Left hindlimb (tissue), 1 donor: ENCODE measurements around the gene TKT.
"Not testable (repeated sequence)": the region's sequence is repeated elsewhere in the genome, so short reads cannot be mapped to it uniquely, and the experiment has no call there.

Experiments used
- DNase-seq: peaks from one replicate; pipeline ENCODE4 v3.0.0-alpha.2; 2018

Gene TKT, protein sequence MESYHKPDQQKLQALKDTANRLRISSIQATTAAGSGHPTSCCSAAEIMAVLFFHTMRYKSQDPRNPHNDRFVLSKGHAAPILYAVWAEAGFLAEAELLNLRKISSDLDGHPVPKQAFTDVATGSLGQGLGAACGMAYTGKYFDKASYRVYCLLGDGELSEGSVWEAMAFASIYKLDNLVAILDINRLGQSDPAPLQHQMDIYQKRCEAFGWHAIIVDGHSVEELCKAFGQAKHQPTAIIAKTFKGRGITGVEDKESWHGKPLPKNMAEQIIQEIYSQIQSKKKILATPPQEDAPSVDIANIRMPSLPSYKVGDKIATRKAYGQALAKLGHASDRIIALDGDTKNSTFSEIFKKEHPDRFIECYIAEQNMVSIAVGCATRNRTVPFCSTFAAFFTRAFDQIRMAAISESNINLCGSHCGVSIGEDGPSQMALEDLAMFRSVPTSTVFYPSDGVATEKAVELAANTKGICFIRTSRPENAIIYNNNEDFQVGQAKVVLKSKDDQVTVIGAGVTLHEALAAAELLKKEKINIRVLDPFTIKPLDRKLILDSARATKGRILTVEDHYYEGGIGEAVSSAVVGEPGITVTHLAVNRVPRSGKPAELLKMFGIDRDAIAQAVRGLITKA

GRCh38 chr3:53255775-53256703 is at the start of gene TKT:
Gene TKT, minus strand, starts transcription at chr3:53256022. Its CDS starts 80 bp downstream, at chr3:53255942.
- DNase-seq = peak; percentile 88

DNA sequence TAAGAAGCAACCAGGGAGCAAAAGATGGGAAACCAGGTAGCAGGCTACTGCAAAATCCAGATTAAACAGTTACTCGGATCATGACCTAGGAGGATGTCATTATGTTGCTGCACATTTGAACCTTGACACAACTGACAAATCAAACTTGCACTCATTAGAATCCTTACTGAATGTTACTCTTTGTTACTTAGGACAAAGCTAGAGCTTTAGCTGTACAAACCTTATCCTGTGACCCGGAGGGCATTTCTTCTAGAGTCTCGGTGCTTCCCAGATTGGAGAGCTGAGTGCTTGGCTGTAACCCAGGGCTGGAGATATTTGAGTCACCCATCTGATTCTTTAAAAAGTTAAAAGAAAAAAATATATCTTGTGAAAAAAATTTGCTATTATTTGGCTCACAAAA is 48.1 kb upstream of the TKT start:
- DNase-seq = no peak

DNA sequence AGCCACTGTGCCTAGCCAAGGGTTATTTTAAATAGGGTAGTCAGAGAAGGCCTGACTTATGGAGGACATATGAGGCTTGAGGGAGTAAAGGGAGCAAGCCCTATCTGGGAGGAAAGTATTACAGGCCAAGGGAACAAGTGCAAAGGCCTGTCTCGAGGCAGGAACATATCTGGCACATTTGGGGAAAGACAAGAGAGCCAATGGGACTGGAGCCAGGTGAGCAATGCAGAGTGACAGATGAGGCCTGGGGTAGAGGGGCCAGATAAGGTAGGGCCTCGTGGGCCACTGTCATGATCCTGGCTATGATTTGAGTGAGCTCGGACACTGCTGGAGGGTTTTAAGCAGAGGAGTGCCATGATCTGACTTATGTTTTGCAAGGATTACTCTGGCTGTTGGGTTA is 47.7 kb upstream of the TKT start:
- DNase-seq = no peak

DNA sequence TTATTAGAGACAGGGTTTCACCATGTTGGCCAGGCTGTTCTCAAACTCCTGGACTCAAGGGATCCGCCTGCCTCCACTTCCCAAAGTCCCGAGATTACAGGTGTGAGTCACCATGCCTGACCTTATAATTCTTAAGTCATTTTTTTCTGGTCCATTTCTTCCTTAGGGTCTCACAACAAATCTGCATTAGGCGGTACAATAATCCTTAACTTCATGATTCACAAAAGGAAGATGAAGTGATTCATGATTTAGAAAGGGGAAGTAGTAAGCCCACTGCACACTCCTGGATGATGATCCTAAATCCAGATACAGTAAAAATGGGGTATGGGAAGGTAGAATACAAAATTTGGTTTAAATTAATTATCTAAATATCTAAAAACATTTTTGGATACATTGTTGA is 45.0 kb upstream of the TKT start:
- DNase-seq = no peak

GRCh38 chr3:53299611-53300023 is 43.8 kb upstream of the TKT start:
- not testable (repeated sequence) for DNase-seq

- DNase-seq = no peak
These were observed 39.6 kb upstream of the TKT start for GRCh38 chr3:53295410-53295809.

- DNase-seq = no peak
These were observed 38.0 kb upstream of the TKT start for GRCh38 chr3:53293867-53294266.

- no peak for DNase-seq
These were observed 32.4 kb upstream of the TKT start for GRCh38 chr3:53288214-53288613.

- no peak for DNase-seq
These were observed 31.4 kb upstream of the TKT start for GRCh38 chr3:53287131-53287629.

DNA sequence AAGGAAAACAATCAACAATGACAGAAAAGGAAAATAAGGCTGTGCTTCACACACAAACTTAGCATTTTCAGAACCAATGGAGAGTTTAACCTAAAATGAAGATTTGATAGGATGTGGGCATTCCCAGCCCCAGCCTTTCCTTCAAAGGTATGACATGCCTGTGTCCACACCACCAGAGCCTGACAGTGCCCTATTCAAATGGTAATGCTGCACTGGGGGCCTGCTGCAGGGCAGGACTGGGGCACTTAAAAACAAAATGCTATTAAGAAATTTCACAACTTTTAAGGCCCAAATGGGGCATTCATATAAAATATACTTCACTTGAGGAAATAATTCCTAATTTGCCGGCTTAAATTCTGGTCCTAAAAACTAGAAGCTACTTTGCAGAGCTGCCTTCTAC is 30.9 kb upstream of the TKT start:
- no peak for DNase-seq

DNA sequence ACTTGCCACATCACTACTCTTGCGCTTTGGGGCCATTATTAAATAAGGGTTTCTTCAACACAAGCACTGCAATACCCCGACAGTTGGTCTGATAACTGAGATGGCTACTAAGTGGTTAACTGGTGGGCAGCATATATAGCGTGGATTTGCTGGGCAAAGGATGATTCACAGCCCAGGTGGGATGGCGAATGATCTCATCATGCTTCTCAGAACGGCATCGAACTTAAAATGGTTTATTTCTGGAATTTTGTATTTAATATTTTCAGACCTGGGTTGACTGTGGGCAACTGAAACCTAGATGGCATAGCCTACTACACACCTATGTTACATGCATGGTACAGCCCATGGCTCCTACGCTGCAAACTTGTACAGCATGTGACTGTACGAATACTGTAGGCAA is 26.8 kb upstream of the TKT start:
- no peak for DNase-seq

DNA sequence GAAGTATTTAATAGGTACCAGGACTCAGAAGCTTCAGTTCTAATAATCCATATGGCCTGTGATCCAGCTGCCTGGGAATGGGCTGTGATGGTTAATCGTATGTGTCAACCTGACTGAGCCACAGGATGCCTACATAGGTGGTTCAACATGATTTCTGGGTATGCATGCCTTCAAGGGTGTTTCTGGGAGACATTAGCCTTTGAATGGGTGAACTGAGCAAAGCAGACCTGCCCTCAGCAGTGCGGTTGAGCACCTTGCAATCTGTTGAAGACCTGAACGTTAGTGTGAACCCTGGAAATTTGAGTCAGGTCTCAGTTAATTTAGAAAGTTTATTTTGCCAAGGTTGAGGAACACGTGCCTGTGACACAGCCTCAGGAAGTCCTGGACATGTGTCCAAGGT is 22.8 kb upstream of the TKT start:
- no peak for DNase-seq

DNA sequence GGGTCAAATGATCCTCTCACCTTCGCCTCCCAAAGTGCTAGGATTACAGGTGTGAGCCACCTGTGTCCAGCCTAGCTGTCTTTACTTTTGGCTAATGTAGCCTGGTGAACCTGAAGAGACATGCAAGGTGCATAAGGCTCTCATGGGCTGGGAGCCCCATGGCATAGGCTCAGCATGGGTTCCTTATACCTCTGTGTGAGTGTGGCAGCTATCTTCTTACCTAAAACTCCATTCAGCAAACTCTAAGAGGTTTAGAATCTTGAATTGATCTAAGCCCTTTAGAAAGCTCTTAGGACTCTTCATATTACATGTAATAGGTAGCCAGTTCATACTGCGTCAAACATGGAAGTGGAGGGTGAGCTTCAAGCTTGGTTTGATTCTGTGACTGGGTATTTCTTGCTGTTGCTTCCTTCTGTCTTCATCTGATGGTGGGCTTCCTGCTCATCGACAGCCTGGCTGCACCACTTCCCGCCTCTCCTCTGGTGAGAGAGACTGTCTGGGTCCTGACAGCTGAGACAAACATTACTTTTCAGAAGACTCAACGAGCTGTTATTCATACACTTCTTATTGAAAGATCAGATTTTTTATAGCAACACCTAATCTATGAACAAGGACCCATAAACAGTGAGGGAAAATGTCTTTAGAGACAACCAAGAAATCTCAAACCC is 19.2 kb upstream of the TKT start:
- DNase-seq = no peak

DNA sequence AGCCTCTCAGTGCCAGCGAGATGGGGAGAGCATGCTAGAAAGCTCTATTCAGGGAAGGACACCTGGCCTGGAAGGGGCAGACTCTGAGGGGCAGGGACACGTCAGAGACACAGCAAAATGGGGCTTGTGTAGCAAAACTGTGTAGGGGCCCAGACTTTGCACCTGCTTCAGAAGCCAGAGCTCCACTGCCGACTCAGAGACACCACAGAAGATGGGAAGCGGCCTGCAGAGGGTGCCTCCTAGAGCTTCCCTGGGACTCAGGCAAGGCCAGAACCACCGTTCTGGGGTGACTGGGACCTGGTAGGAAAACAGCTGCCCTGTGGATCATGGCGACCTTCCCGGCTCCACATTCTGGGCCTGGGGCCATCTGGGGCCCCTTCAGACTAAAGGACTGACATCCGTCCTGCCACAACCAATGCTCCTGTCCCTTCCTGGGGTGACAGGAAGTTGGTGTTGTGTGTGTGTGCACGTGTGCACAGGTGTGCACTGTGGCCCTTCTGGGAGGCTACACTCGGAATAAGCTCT is 17.4 kb upstream of the TKT start:
- no peak for DNase-seq

DNA sequence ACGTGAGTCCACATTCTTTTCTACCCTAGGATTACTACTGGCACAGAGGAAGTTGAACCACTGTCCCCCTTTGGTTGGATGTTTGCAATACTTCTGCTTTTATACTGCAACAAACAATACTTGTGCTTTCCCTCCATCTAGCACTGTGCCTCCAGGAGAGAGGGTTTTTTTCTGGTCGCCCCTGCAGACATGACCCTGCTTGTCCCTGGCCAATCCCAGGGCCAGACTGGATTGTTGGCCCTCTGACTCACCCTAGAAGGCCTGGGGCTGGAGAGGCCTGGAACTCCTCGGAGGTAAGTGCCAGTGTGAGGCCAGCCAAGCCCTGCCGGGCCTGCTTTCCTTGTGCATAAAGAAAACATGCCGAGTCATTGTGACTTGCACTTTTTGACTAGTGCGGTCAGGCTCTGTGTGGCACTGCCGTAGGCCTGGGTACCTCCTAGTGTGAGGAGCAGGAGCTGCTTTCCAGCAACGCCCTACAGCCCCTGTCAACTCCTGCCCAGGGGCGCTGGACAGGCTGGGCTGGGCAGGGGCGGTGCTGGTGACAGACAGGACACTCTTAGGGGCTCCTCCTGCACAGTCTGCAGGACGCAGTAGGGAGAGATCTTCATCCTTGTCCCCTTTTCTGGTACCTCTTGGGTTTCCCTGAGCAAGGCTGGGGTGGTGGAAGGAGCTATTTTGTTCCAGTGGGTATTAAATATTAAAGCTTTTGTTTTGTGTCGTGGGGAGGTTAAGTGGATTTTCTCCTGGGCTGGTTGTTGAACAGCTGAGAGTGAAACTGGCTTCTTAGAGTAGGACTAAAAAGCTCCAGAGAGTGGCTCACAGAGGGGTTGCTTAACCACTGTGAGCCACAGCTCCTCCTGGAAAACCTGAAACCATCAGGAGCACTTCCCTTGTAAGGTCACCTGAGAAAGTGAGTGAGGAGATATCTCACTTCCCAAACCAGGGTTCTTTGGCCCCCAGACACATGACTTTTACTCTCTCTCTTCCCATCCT is 14.4 kb upstream of the TKT start:
- DNase-seq = peak; percentile 45

- not testable (repeated sequence) for DNase-seq
These were observed 13.4 kb upstream of the TKT start for GRCh38 chr3:53269193-53269592.

DNA sequence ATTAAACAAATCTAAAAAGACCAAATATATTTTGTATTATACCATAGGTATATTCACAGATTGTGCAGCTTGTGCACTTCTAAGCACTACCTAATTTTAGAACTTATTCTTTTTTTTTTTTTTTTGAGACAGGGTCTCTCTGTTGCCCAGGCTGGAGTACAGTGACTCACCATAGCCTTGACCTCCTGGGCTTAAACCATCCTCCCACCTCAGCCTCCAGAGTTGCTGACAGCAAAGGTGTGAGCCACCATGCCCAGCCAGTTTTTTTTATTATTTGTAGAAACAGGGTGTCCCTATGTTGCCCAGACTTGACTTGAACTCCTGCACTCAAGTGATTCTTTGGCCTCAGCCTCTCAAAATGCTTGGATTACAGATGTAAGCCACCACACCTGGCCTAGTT is 11.9 kb upstream of the TKT start:
- no peak for DNase-seq

- no peak for DNase-seq
These were observed 8.9 kb upstream of the TKT start for GRCh38 chr3:53264718-53265117.

GRCh38 chr3:53263907-53264306 is 8.1 kb upstream of the TKT start:
- DNase-seq = no peak

GRCh38 chr3:53261712-53262111 is 5.9 kb upstream of the TKT start:
- DNase-seq = no peak

DNA sequence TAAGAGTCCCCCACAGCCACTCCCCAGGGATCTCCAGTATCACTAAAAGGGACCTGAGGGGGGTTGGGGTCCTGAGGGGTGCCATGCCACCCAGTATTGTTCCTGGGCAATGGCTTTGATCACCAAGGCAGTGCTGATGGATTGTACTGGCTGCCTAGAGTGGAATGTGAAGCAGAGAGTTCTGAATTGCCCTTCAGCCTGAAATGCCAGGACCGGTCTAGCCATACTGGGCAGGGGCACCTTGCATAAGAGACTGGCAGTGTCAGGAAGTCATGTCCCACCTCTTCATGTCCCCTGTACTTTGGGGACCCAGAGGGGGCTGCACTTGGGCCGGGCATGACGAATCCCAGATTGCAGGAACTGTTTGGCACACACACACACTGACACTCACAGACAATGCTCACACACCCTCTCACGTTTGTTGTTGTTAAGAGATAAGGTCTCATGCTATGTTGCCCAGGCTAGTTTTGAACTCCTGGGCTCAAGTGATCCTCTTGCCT is 4.5 kb upstream of the TKT start:
- no peak for DNase-seq
